Hepatocyte (in vitro differentiated cells): ENCODE measurements around the gene MUC5AC. TPM values are rescaled to one million over a fixed set of nuclear protein-coding genes. Genes with fewer than 3 reads are reported as not detected.
"Not testable (repeated sequence)": the region's sequence is repeated elsewhere in the genome, so short reads cannot be mapped to it uniquely, and the experiment has no call there.

ENCODE experiments used
- DNase-seq: peaks from one replicate; pipeline ENCODE4 v3.0.0-alpha.2; 2016; ENCODE audit warnings: low spot score
- H2AFZ ChIP-seq: fragments of 200-600 bp; sonication (generic); 2 replicates; pipeline ENCODE4 v1.6.0; 2016; ENCODE audit warnings: antibody characterized with exemption, mild to moderate bottlenecking
- H3K27ac ChIP-seq: fragments of 200-600 bp; sonication (generic); 2 replicates; pipeline ENCODE4 v1.5.1; 2016; ENCODE audit warnings: mild to moderate bottlenecking
- H3K27me3 ChIP-seq: fragments of 200-600 bp; sonication (generic); 2 replicates; pipeline ENCODE4 v1.6.1; 2016
- H3K36me3 ChIP-seq: fragments of 200-600 bp; sonication (generic); replicated peaks from 2 replicates; pipeline ENCODE4 v1.5.1; 2016; ENCODE audit warnings: low read depth; ENCODE audit not compliant: insufficient read depth
- H3K4me1 ChIP-seq: fragments of 200-600 bp; sonication (generic); 2 replicates; pipeline ENCODE4 v1.5.1; 2016; ENCODE audit warnings: mild to moderate bottlenecking, moderate library complexity; ENCODE audit not compliant: insufficient read depth
- H3K4me2 ChIP-seq: fragments of 200-600 bp; sonication (generic); 2 replicates; pipeline ENCODE4 v1.6.0; 2016
- H3K4me3 ChIP-seq: fragments of 200-600 bp; sonication (generic); 2 replicates; pipeline ENCODE4 v1.5.1; 2016; ENCODE audit warnings: mild to moderate bottlenecking
- H3K79me2 ChIP-seq: fragments of 200-600 bp; sonication (generic); 2 replicates; pipeline ENCODE4 v1.6.0; 2017; ENCODE audit warnings: mild to moderate bottlenecking
- H3K9me2 ChIP-seq: fragments of 200-600 bp; sonication (generic); replicated peaks from 2 replicates; pipeline ENCODE4 v1.6.0; 2017; ENCODE audit warnings: mild to moderate bottlenecking; ENCODE audit not compliant: insufficient read depth
- H3K9me3 ChIP-seq: fragments of 200-600 bp; sonication (generic); 2 replicates; pipeline ENCODE4 v1.5.1; 2016; ENCODE audit warnings: low read depth, mild to moderate bottlenecking
- H4K20me1 ChIP-seq: fragments of 200-600 bp; sonication (generic); 2 replicates; pipeline ENCODE4 v1.6.0; 2016; ENCODE audit warnings: mild to moderate bottlenecking; ENCODE audit not compliant: insufficient read depth, poor library complexity, severe bottlenecking
- EZH2 ChIP-seq: fragments of 200-600 bp; sonication (generic); IDR thresholded peaks from 2 replicates; pipeline ENCODE4 v1.6.1; 2016; ENCODE audit warnings: antibody characterized with exemption, mild to moderate bottlenecking, borderline replicate concordance
- EZH2phosphoT487 ChIP-seq: fragments of 200-600 bp; sonication (generic); IDR thresholded peaks from one replicate; pipeline ENCODE4 v1.6.1; 2018; ENCODE audit warnings: antibody characterized with exemption, mild to moderate bottlenecking, low read depth, moderate library complexity; ENCODE audit not compliant: unreplicated experiment, severe bottlenecking
- WGBS: methylation state at CpG from one replicate; pipeline ENCODE4 v1.1.6; 2016; ENCODE audit warnings: low lambda C conversion rate; ENCODE audit errors: missing lambda C conversion rate; 5-methylcytosine and 5-hydroxymethylcytosine counted together
- polyA plus RNA-seq: library from polyadenylated mRNA; unstranded; fragments of >200 nt; fragmentation: Nextera tagmentation; extraction: Ambion mirVana; gene quantifications from 2 replicates; pipeline ENCODE4 v1.2.1, GENCODE V29; 2016
- total RNA-seq: library from RNA; depleted of rRNA; stranded (reverse); fragments of >200 nt; gene quantifications from 2 replicates; pipeline ENCODE4 v1.2.3, GENCODE V29; 2014
- TF ChIP-seq, protein P1 (sequence below): fragments of 200-600 bp; sonication (generic); IDR thresholded peaks from 2 replicates; pipeline ENCODE4 v1.5.1; 2016; ENCODE audit warnings: antibody characterized with exemption, mild to moderate bottlenecking; ENCODE audit not compliant: poor library complexity

MUC5AC gene
- total and polyA plus RNA-seq, 2 experiments from 2014 or later: 0.07 to 0.08 TPM

- Histone ChIP-seq H3K9me2 (no peaks in the 10 kb centered on the region), H3K4me1 (no peaks in the 10 kb centered on the region), H2AFZ (no peak overlapping the region), H4K20me1 (no peaks in the 10 kb centered on the region), H3K4me2 (no peak overlapping the region), H3K4me3 (no peak overlapping the region), H3K36me3 (no peaks in the 10 kb centered on the region), H3K27me3 (no peaks in the 10 kb centered on the region), H3K79me2 (no peaks in the 10 kb centered on the region), H3K27ac (no peak overlapping the region), H3K9me3 (no peaks in the 10 kb centered on the region)
- no peak for DNase-seq
- TF ChIP-seq, protein P1, sequence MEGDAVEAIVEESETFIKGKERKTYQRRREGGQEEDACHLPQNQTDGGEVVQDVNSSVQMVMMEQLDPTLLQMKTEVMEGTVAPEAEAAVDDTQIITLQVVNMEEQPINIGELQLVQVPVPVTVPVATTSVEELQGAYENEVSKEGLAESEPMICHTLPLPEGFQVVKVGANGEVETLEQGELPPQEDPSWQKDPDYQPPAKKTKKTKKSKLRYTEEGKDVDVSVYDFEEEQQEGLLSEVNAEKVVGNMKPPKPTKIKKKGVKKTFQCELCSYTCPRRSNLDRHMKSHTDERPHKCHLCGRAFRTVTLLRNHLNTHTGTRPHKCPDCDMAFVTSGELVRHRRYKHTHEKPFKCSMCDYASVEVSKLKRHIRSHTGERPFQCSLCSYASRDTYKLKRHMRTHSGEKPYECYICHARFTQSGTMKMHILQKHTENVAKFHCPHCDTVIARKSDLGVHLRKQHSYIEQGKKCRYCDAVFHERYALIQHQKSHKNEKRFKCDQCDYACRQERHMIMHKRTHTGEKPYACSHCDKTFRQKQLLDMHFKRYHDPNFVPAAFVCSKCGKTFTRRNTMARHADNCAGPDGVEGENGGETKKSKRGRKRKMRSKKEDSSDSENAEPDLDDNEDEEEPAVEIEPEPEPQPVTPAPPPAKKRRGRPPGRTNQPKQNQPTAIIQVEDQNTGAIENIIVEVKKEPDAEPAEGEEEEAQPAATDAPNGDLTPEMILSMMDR: no peak
- no peak for TF ChIP-seq EZH2phosphoT487
- TF ChIP-seq EZH2: no peak
- WGBS: 92% methylated on average over 26 of the region's 28 CpGs
These were observed 4.9 kb downstream of the MUC5AC start for GRCh38 chr11:1162491-1163311.

DNA sequence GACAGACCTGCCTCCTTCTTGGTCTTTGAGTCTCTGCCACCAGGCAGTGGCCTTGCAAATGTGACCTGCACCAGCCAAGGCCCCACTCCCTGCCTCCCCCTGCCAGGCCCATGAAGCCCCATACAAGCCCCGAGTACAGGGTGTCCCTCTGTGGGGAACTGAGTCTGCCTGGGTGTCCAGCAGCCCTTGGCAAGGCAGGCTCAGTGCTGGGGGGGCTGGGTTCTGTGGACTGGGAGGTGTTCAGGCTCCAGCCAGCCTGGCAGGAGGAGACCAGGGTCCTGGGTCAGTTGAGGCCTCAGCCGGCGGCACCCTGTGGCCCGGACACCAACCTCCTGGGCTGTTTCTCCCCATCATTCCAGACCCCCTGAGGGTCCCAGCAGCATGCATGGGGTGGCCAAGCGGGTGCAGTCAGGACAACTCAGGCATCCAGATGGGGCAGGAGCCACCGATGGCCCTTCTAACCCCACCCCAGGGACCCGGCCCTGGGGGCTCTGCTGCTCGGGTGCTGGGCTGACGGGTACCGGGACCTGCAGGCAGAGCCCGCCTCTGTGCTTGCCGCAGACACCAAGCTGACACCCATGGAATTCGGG is 5.7 kb downstream of the MUC5AC start:
- H4K20me1 ChIP-seq: no peaks in the 10 kb centered on the region
- DNase-seq: no peak
- H3K27ac ChIP-seq: no peak overlapping the region
- H3K9me2 ChIP-seq: no peaks in the 10 kb centered on the region
- no peak overlapping the region for H2AFZ ChIP-seq
- H3K4me1 ChIP-seq: no peaks in the 10 kb centered on the region
- TF ChIP-seq, protein P1: no peak
- no peaks in the 10 kb centered on the region for H3K79me2 ChIP-seq
- no peak overlapping the region for H3K4me3 ChIP-seq
- H3K27me3 ChIP-seq: no peaks in the 10 kb centered on the region
- no peaks in the 10 kb centered on the region for H3K9me3 ChIP-seq
- 94% methylated on average over 13 of the region's 13 CpGs for WGBS
- no peak overlapping the region for H3K4me2 ChIP-seq
- H3K36me3 ChIP-seq: no peaks in the 10 kb centered on the region

GRCh38 chr11:1163911-1164735 is 6.4 kb downstream of the MUC5AC start:
- DNase-seq: no peak
- no peaks in the 10 kb centered on the region for H3K4me1 ChIP-seq
- no peaks in the 10 kb centered on the region for H4K20me1 ChIP-seq
- H3K36me3 ChIP-seq: no peaks in the 10 kb centered on the region
- H3K9me3 ChIP-seq: no peaks in the 10 kb centered on the region
- H3K27me3 ChIP-seq: no peaks in the 10 kb centered on the region
- H3K27ac ChIP-seq: no peak overlapping the region
- 90% methylated on average over 26 of the region's 28 CpGs for WGBS
- no peaks in the 10 kb centered on the region for H3K9me2 ChIP-seq
- TF ChIP-seq EZH2phosphoT487 (no peak), EZH2 (no peak)
- TF ChIP-seq, protein P1: no peak
- H2AFZ ChIP-seq: no peak overlapping the region
- no peaks in the 10 kb centered on the region for H3K79me2 ChIP-seq
- no peak overlapping the region for H3K4me3 ChIP-seq
- H3K4me2 ChIP-seq: no peak overlapping the region

DNA sequence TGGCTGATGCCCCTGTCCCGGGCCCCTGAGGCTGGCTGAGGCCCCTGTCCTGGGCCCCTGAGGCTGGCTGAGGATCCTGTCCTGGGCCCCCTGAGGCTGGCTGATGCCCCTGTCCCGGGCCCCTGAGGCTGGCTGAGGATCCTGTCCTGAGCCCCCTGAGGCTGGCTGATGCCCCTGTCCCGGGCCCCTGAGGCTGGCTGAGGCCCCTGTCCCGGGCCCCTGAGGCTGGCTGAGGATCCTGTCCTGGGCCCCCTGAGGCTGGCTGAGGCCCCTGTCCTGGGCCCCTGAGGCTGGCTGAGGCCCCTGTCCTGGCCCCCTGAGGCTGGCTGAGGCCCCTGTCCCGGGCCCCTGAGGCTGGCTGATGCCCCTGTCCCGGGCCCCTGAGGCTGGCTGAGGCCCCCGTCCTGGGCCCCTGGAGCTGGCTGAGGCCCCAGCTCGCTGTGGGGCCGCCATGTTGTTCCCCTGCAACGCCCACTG is 7.1 kb downstream of the MUC5AC start:
- not testable (repeated sequence) for H3K4me2 ChIP-seq, H3K27ac ChIP-seq, H3K36me3 ChIP-seq, H2AFZ ChIP-seq, DNase-seq, H3K4me1 ChIP-seq, H3K9me2 ChIP-seq, H3K27me3 ChIP-seq, H3K9me3 ChIP-seq, H3K4me3 ChIP-seq, H3K79me2 ChIP-seq, H4K20me1 ChIP-seq
- 90% methylated on average over 3 of the region's 10 CpGs for WGBS
